ENCODE measurements around the gene FFAR4.

FFAR4 gene

GRCh38 chr10:93553482-93554315, 12.8 kb upstream of the FFAR4 start:
- Mint-ChIP-seq H3K36me3 (ENCODE audit: insufficient read depth) (no peaks in the 10 kb centered on the region), H3K9me3 (no peaks in the 10 kb centered on the region), H3K27ac (ENCODE audit: low read depth) (no peak overlapping the region), H3K4me3 (no peak overlapping the region), H3K4me1 (no peaks in the 10 kb centered on the region), H3K27me3 (peaks cover 37% of the 10 kb centered on the region)
- no peak for ATAC-seq (replicated peaks; ENCODE audit: extremely low read depth, poor library complexity, severe bottlenecking)
- DNase-seq (ENCODE audit: low spot score in 2 of 2), result no peak

GRCh38 chr10:93554316-93554663, 12.2 kb upstream of the FFAR4 start:
- Mint-ChIP-seq H3K27ac (ENCODE audit: low read depth) (no peak overlapping the region), H3K36me3 (ENCODE audit: insufficient read depth) (no peaks in the 10 kb centered on the region), H3K4me3 (no peak overlapping the region), H3K27me3 (peaks cover 38% of the 10 kb centered on the region), H3K4me1 (no peaks in the 10 kb centered on the region), H3K9me3 (no peaks in the 10 kb centered on the region)
- no peak for ATAC-seq (replicated peaks; ENCODE audit: extremely low read depth, poor library complexity, severe bottlenecking)
- DNase-seq (ENCODE audit: low spot score in 2 of 2), result no peak

- no peaks in the 10 kb centered on the region for H3K36me3 Mint-ChIP-seq (ENCODE audit: insufficient read depth)
- peaks cover 44% of the 10 kb centered on the region for H3K27me3 Mint-ChIP-seq
- ATAC-seq (replicated peaks; ENCODE audit: extremely low read depth, poor library complexity, severe bottlenecking), result no peak
- H3K9me3 Mint-ChIP-seq, result no peaks in the 10 kb centered on the region
- H3K27ac Mint-ChIP-seq (ENCODE audit: low read depth), result no peak overlapping the region
- H3K4me1 Mint-ChIP-seq, result no peaks in the 10 kb centered on the region
- DNase-seq (ENCODE audit: low spot score in 2 of 2), result peak in 1 of 2 donors; percentile 17
- no peak overlapping the region for H3K4me3 Mint-ChIP-seq
Measured at GRCh38 chr10:93554760-93555432, 11.6 kb upstream of the FFAR4 start.

GRCh38 chr10:93559490-93559889, 7.0 kb upstream of the FFAR4 start:
- H3K27ac Mint-ChIP-seq (ENCODE audit: low read depth), result no peak overlapping the region
- H3K4me1 Mint-ChIP-seq, result no peaks in the 10 kb centered on the region
- no peaks in the 10 kb centered on the region for H3K9me3 Mint-ChIP-seq
- DNase-seq (ENCODE audit: low spot score in 2 of 2), result no peak
- no peak for ATAC-seq (replicated peaks; ENCODE audit: extremely low read depth, poor library complexity, severe bottlenecking)
- no peaks in the 10 kb centered on the region for H3K36me3 Mint-ChIP-seq (ENCODE audit: insufficient read depth)
- peaks cover 60% of the 10 kb centered on the region for H3K27me3 Mint-ChIP-seq
- no peak overlapping the region for H3K4me3 Mint-ChIP-seq

GRCh38 chr10:93560541-93560940, 5.9 kb upstream of the FFAR4 start:
- H3K27me3 Mint-ChIP-seq, result peaks cover 59% of the 10 kb centered on the region
- no peaks in the 10 kb centered on the region for H3K36me3 Mint-ChIP-seq (ENCODE audit: insufficient read depth)
- H3K4me3 Mint-ChIP-seq, result no peak overlapping the region
- ATAC-seq (replicated peaks; ENCODE audit: extremely low read depth, poor library complexity, severe bottlenecking) (no peak), DNase-seq (ENCODE audit: low spot score in 2 of 2) (no peak)
- no peaks in the 10 kb centered on the region for H3K9me3 Mint-ChIP-seq
- no peaks in the 10 kb centered on the region for H3K4me1 Mint-ChIP-seq
- H3K27ac Mint-ChIP-seq (ENCODE audit: low read depth), result no peak overlapping the region

- Mint-ChIP-seq H3K4me1 (peaks cover 9% of the 10 kb centered on the region), H3K27ac (ENCODE audit: low read depth) (no peak overlapping the region), H3K4me3 (no peak overlapping the region), H3K27me3 (peaks cover 70% of the 10 kb centered on the region), H3K9me3 (no peaks in the 10 kb centered on the region), H3K36me3 (ENCODE audit: insufficient read depth) (no peaks in the 10 kb centered on the region)
- ATAC-seq (replicated peaks; ENCODE audit: extremely low read depth, poor library complexity, severe bottlenecking), result no peak
- DNase-seq (ENCODE audit: low spot score in 2 of 2), result no peak
Measured at GRCh38 chr10:93565446-93565845, 1.0 kb upstream of the FFAR4 start.

- no peak overlapping the region for H3K27ac Mint-ChIP-seq (ENCODE audit: low read depth)
- no peak overlapping the region for H3K4me3 Mint-ChIP-seq
- ATAC-seq (replicated peaks; ENCODE audit: extremely low read depth, poor library complexity, severe bottlenecking) (no peak), DNase-seq (ENCODE audit: low spot score in 2 of 2) (no peak)
- no peaks in the 10 kb centered on the region for H3K36me3 Mint-ChIP-seq (ENCODE audit: insufficient read depth)
- H3K27me3 Mint-ChIP-seq, result peaks cover 71% of the 10 kb centered on the region
- peaks cover 9% of the 10 kb centered on the region for H3K4me1 Mint-ChIP-seq
- H3K9me3 Mint-ChIP-seq, result no peaks in the 10 kb centered on the region
Measured at GRCh38 chr10:93567277-93568104, 1.0 kb downstream of the FFAR4 start.

- no peak overlapping the region for H3K4me3 Mint-ChIP-seq
- no peaks in the 10 kb centered on the region for H3K9me3 Mint-ChIP-seq
- H3K27ac Mint-ChIP-seq (ENCODE audit: low read depth), result no peak overlapping the region
- no peaks in the 10 kb centered on the region for H3K36me3 Mint-ChIP-seq (ENCODE audit: insufficient read depth)
- H3K27me3 Mint-ChIP-seq, result peaks cover 77% of the 10 kb centered on the region
- ATAC-seq (replicated peaks; ENCODE audit: extremely low read depth, poor library complexity, severe bottlenecking) (no peak), DNase-seq (ENCODE audit: low spot score in 2 of 2) (no peak)
- H3K4me1 Mint-ChIP-seq, result peaks cover 9% of the 10 kb centered on the region
Measured at GRCh38 chr10:93568105-93568390, 1.6 kb downstream of the FFAR4 start.

- H3K27me3 Mint-ChIP-seq, result peaks cover 80% of the 10 kb centered on the region
- no peaks in the 10 kb centered on the region for H3K9me3 Mint-ChIP-seq
- no peak overlapping the region for H3K27ac Mint-ChIP-seq (ENCODE audit: low read depth)
- no peak for ATAC-seq (replicated peaks; ENCODE audit: extremely low read depth, poor library complexity, severe bottlenecking)
- H3K4me1 Mint-ChIP-seq, result peaks cover 9% of the 10 kb centered on the region
- no peak for DNase-seq (ENCODE audit: low spot score in 2 of 2)
- H3K4me3 Mint-ChIP-seq, result no peak overlapping the region
- H3K36me3 Mint-ChIP-seq (ENCODE audit: insufficient read depth), result no peaks in the 10 kb centered on the region
Measured at GRCh38 chr10:93570383-93570782, 3.9 kb downstream of the FFAR4 start.

GRCh38 chr10:93572606-93573005, 6.1 kb downstream of the FFAR4 start:
- DNase-seq (ENCODE audit: low spot score in 2 of 2) (no peak), ATAC-seq (replicated peaks; ENCODE audit: extremely low read depth, poor library complexity, severe bottlenecking) (no peak)
- Mint-ChIP-seq H3K4me1 (no peaks in the 10 kb centered on the region), H3K27me3 (peaks cover 60% of the 10 kb centered on the region), H3K4me3 (no peak overlapping the region), H3K27ac (ENCODE audit: low read depth) (no peak overlapping the region), H3K9me3 (no peaks in the 10 kb centered on the region), H3K36me3 (ENCODE audit: insufficient read depth) (no peaks in the 10 kb centered on the region)

- H3K9me3 Mint-ChIP-seq, result no peaks in the 10 kb centered on the region
- peaks cover 53% of the 10 kb centered on the region for H3K27me3 Mint-ChIP-seq
- no peak for DNase-seq (ENCODE audit: low spot score in 2 of 2)
- no peaks in the 10 kb centered on the region for H3K4me1 Mint-ChIP-seq
- H3K27ac Mint-ChIP-seq (ENCODE audit: low read depth), result no peak overlapping the region
- H3K36me3 Mint-ChIP-seq (ENCODE audit: insufficient read depth), result no peaks in the 10 kb centered on the region
- no peak for ATAC-seq (replicated peaks; ENCODE audit: extremely low read depth, poor library complexity, severe bottlenecking)
- no peak overlapping the region for H3K4me3 Mint-ChIP-seq
Measured at GRCh38 chr10:93573051-93573909, 6.8 kb downstream of the FFAR4 start.

- Mint-ChIP-seq H3K27me3 (peaks cover 52% of the 10 kb centered on the region), H3K27ac (ENCODE audit: low read depth) (no peak overlapping the region), H3K4me3 (no peak overlapping the region), H3K36me3 (ENCODE audit: insufficient read depth) (no peaks in the 10 kb centered on the region), H3K9me3 (no peaks in the 10 kb centered on the region), H3K4me1 (no peaks in the 10 kb centered on the region)
- ATAC-seq (replicated peaks; ENCODE audit: extremely low read depth, poor library complexity, severe bottlenecking) (no peak), DNase-seq (ENCODE audit: low spot score in 2 of 2) (no peak)
Measured at GRCh38 chr10:93573924-93574323, 7.5 kb downstream of the FFAR4 start.

Measured in central memory CD8-positive, alpha-beta T cell (primary cell).